ENCODE results near the gene ZNF276.

Gene ZNF276

GRCh38 chr16:89709716-89710432 lies 11.5 kb upstream of the ZNF276 start:
- no peak overlapping the region for H3K4me3 ChIP-seq (ENCODE audit: low read depth, low read length)
- TF ChIP-seq CTCF (IDR thresholded peaks at IDR 0.05; ENCODE audit: insufficient read depth, low read depth, low read length, missing control alignments): no peak
- DNase-seq (ENCODE audit: low read depth): no peak

GRCh38 chr16:89710709-89711564 lies 10.4 kb upstream of the ZNF276 start:
- TF ChIP-seq CTCF (IDR thresholded peaks at IDR 0.05; ENCODE audit: insufficient read depth, low read depth, low read length, missing control alignments): no peak
- no peak for DNase-seq (ENCODE audit: low read depth)

GRCh38 chr16:89711601-89712273 lies 9.6 kb upstream of the ZNF276 start:
- peak overlapping the region; percentile 84 for H3K4me3 ChIP-seq (ENCODE audit: low read depth, low read length)
- no peak for TF ChIP-seq CTCF (IDR thresholded peaks at IDR 0.05; ENCODE audit: insufficient read depth, low read depth, low read length, missing control alignments)
- DNase-seq (ENCODE audit: low read depth): peak; percentile 91

More at GRCh38 chr16:89710709-89711564, 10.4 kb upstream of the ZNF276 start:
- no peak overlapping the region for H3K4me3 ChIP-seq (ENCODE audit: low read depth, low read length)

GRCh38 chr16:89712274-89712781 lies 9.0 kb upstream of the ZNF276 start:
- TF ChIP-seq CTCF (IDR thresholded peaks at IDR 0.05; ENCODE audit: insufficient read depth, low read depth, low read length, missing control alignments): no peak
- peak overlapping the region; percentile 84 for H3K4me3 ChIP-seq (ENCODE audit: low read depth, low read length)
- DNase-seq (ENCODE audit: low read depth): no peak

- no peak for DNase-seq (ENCODE audit: low read depth)
- TF ChIP-seq CTCF (IDR thresholded peaks at IDR 0.05; ENCODE audit: insufficient read depth, low read depth, low read length, missing control alignments): no peak
- no peak overlapping the region for H3K4me3 ChIP-seq (ENCODE audit: low read depth, low read length)
Measured at GRCh38 chr16:89716493-89716892, 4.8 kb upstream of the ZNF276 start.

- TF ChIP-seq CTCF (IDR thresholded peaks at IDR 0.05; ENCODE audit: insufficient read depth, low read depth, low read length, missing control alignments): no peak
- H3K4me3 ChIP-seq (ENCODE audit: low read depth, low read length): no peak overlapping the region
- no peak for DNase-seq (ENCODE audit: low read depth)
Measured at GRCh38 chr16:89716916-89717687, 4.2 kb upstream of the ZNF276 start.
